NB4 (cell line): ENCODE results near the gene FOXC2.

Source experiments
- CTCF ChIP-seq: IDR thresholded peaks from one replicate; pipeline ENCODE4 v1.5.1; 2012; ENCODE audit warnings: low read depth, low read length
- MYC ChIP-seq: IDR thresholded peaks from 2 replicates; pipeline ENCODE4 v1.6.1; 2011; ENCODE audit warnings: low read depth, low read length
- POLR2A ChIP-seq: IDR thresholded peaks from 2 replicates; pipeline ENCODE4 v1.6.1; 2011; ENCODE audit warnings: mild to moderate bottlenecking; ENCODE audit not compliant: insufficient read length; ENCODE audit errors: extremely low read depth

GRCh38 chr16:86601356-86601755, 34.7 kb downstream of the FOXC2 start:
- TF ChIP-seq CTCF = no peak
- TF ChIP-seq POLR2A = no peak
- TF ChIP-seq MYC = no peak
